IPS-NIHi7 (cell line): ENCODE measurements around the gene MOSPD3.

Experiments used
- DNase-seq: peaks from one replicate; pipeline ENCODE4 v3.0.0; 2012; ENCODE audit warnings: mixed read lengths; ENCODE audit errors: extremely low spot score

The MOSPD3 gene

GRCh38 chr7:100575206-100575631, 37.1 kb upstream of the MOSPD3 start:
- DNase-seq, result no peak

- no peak for DNase-seq
Observed at GRCh38 chr7:100575746-100576383, 36.5 kb upstream of the MOSPD3 start.

- no peak for DNase-seq
Observed at GRCh38 chr7:100576384-100576993, 35.9 kb upstream of the MOSPD3 start.

GRCh38 chr7:100577103-100577502, 35.2 kb upstream of the MOSPD3 start:
- DNase-seq, result no peak

- DNase-seq, result no peak
Observed at GRCh38 chr7:100577507-100577906, 34.8 kb upstream of the MOSPD3 start.

- DNase-seq, result no peak
Observed at GRCh38 chr7:100578246-100579183, 33.8 kb upstream of the MOSPD3 start.

GRCh38 chr7:100580466-100581283, 31.7 kb upstream of the MOSPD3 start:
- DNase-seq, result no peak

GRCh38 chr7:100582041-100582579, 30.2 kb upstream of the MOSPD3 start:
- DNase-seq, result no peak

- no peak for DNase-seq
Observed at GRCh38 chr7:100582650-100583049, 29.7 kb upstream of the MOSPD3 start.

GRCh38 chr7:100583132-100584053, 28.9 kb upstream of the MOSPD3 start:
- no peak for DNase-seq

- DNase-seq, result no peak
Observed at GRCh38 chr7:100584054-100584682, 28.2 kb upstream of the MOSPD3 start.

GRCh38 chr7:100584683-100585510, 27.4 kb upstream of the MOSPD3 start:
- peak; percentile 70 for DNase-seq

- DNase-seq, result peak; percentile 78
Observed at GRCh38 chr7:100585511-100586265, 26.7 kb upstream of the MOSPD3 start, which contains the start of gene LRCH4. Gene LRCH4, minus strand, starts transcription at chr7:100586129. Its CDS starts 29 bp downstream, at chr7:100586100.

- DNase-seq, result peak; percentile 99
Observed at GRCh38 chr7:100586266-100587025, 25.9 kb upstream of the MOSPD3 start, which contains the start of gene FBXO24. Gene FBXO24, plus strand, starts transcription at chr7:100586328. Its CDS starts 298 bp downstream, at chr7:100586626.

GRCh38 chr7:100588438-100588837, 23.9 kb upstream of the MOSPD3 start:
- no peak for DNase-seq

- DNase-seq, result peak; percentile 29
Observed at GRCh38 chr7:100589341-100589947, 22.9 kb upstream of the MOSPD3 start.
